ENCODE results near the gene KSR1.

DNA sequence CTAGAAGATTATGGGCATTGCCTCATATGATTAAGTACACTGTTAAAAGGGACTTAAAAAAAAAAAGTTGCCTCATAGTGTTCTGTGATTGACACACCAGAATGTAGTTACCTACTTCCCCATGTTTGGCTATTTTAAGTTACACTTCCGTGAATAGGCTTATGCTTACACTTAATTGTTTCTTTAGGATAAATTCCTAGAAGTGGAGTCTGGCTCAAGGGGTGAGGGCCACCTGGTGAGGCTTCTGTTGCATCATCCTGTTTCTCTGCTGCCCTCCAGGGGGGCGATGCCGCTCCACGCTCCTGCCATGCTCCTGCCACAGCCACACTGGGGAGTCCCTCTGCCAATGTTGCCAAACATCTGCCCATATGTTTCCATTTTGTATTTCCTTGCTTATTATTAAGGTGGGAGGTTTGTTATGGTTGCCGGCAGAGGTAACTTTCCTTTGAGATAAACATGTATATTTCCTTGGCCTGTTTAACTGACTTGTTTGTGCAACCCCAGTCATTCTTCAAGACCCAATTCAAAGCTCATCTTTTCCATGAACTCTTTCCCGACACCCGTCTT, 73.1 kb downstream of the KSR1 start:
- TF ChIP-seq, protein P1, sequence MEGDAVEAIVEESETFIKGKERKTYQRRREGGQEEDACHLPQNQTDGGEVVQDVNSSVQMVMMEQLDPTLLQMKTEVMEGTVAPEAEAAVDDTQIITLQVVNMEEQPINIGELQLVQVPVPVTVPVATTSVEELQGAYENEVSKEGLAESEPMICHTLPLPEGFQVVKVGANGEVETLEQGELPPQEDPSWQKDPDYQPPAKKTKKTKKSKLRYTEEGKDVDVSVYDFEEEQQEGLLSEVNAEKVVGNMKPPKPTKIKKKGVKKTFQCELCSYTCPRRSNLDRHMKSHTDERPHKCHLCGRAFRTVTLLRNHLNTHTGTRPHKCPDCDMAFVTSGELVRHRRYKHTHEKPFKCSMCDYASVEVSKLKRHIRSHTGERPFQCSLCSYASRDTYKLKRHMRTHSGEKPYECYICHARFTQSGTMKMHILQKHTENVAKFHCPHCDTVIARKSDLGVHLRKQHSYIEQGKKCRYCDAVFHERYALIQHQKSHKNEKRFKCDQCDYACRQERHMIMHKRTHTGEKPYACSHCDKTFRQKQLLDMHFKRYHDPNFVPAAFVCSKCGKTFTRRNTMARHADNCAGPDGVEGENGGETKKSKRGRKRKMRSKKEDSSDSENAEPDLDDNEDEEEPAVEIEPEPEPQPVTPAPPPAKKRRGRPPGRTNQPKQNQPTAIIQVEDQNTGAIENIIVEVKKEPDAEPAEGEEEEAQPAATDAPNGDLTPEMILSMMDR (IDR thresholded peaks at IDR 0.05), result no peak
- TF ChIP-seq POLR2A (IDR thresholded peaks at IDR 0.05), result no peak
